ENCODE results near the gene SEMA3G.

- no peak for TF ChIP-seq CTCF (IDR thresholded peaks at IDR 0.05; ENCODE audit: borderline replicate concordance, extremely low read depth, low read length, poor library complexity, severe bottlenecking)
- TF ChIP-seq EZH2 (IDR thresholded peaks at IDR 0.05; ENCODE audit: borderline replicate concordance, low read depth, low read length, severe bottlenecking), result no peak
Measured at GRCh38 chr3:52443268-52443610, 1.7 kb downstream of the SEMA3G start.
